GM03348 (cell line): ENCODE data around the gene HSD17B2.

Experiments used
- DNase-seq: peaks from one replicate; pipeline ENCODE4 v3.0.0; 2012; ENCODE audit warnings: low spot score

Gene HSD17B2

GRCh38 chr16:82019535-82019934, 15.5 kb upstream of the HSD17B2 start:
- no peak for DNase-seq

GRCh38 chr16:82020051-82020450, 15.0 kb upstream of the HSD17B2 start:
- DNase-seq: no peak

- no peak for DNase-seq
Observed at GRCh38 chr16:82023206-82023605, 11.8 kb upstream of the HSD17B2 start.

- DNase-seq: no peak
Observed at GRCh38 chr16:82024316-82024715, 10.7 kb upstream of the HSD17B2 start.

- no peak for DNase-seq
Observed at GRCh38 chr16:82024883-82025282, 10.2 kb upstream of the HSD17B2 start.

GRCh38 chr16:82027629-82028064, 7.4 kb upstream of the HSD17B2 start:
- DNase-seq: no peak

- peak; percentile 86 for DNase-seq
Observed at GRCh38 chr16:82031116-82032084, 3.7 kb upstream of the HSD17B2 start.

- no peak for DNase-seq
Observed at GRCh38 chr16:82033006-82033405, 2.0 kb upstream of the HSD17B2 start.

- no peak for DNase-seq
Observed at GRCh38 chr16:82033683-82034300, 1.3 kb upstream of the HSD17B2 start.

- no peak for DNase-seq
Observed at GRCh38 chr16:82037251-82037650, 2.2 kb downstream of the HSD17B2 start.

GRCh38 chr16:82037666-82038065, 2.6 kb downstream of the HSD17B2 start:
- DNase-seq: no peak

- DNase-seq: no peak
Observed at GRCh38 chr16:82040296-82040695, 5.2 kb downstream of the HSD17B2 start.

- no peak for DNase-seq
Observed at GRCh38 chr16:82041542-82041941, 6.5 kb downstream of the HSD17B2 start.

GRCh38 chr16:82042144-82042543, 7.1 kb downstream of the HSD17B2 start:
- DNase-seq: no peak

- DNase-seq: peak; percentile 14
Observed at GRCh38 chr16:82042846-82043245, 7.8 kb downstream of the HSD17B2 start.

GRCh38 chr16:82043680-82044584, 8.9 kb downstream of the HSD17B2 start:
- DNase-seq: peak; percentile 87

- peak; percentile 11 for DNase-seq
Observed at GRCh38 chr16:82044585-82044911, 9.5 kb downstream of the HSD17B2 start.

- DNase-seq: no peak
Observed at GRCh38 chr16:82045465-82045864, 10.4 kb downstream of the HSD17B2 start.

- no peak for DNase-seq
Observed at GRCh38 chr16:82046541-82046940, 11.5 kb downstream of the HSD17B2 start.

GRCh38 chr16:82046941-82047340, 11.9 kb downstream of the HSD17B2 start:
- no peak for DNase-seq

- no peak for DNase-seq
Observed at GRCh38 chr16:82047374-82047773, 12.3 kb downstream of the HSD17B2 start.

- DNase-seq: no peak
Observed at GRCh38 chr16:82047787-82048186, 12.7 kb downstream of the HSD17B2 start.
